ENCODE measurements around the gene STPG3. TPM values are rescaled to one million over a fixed set of nuclear protein-coding genes. Genes with fewer than 3 reads are reported as not detected.
"Not testable (repeated sequence)": the region's sequence is repeated elsewhere in the genome, so short reads cannot be mapped to it uniquely, and the experiment has no call there.

STPG3 gene
- total RNA-seq, 6 experiments from 2014 or later: not detected

- Mint-ChIP-seq H3K27me3 (ENCODE audit: insufficient read depth) (no peaks in the 10 kb centered on the region; the same call in 1 of the 2 replicates), H3K9me3 (no peaks in the 10 kb centered on the region), H3K36me3 (ENCODE audit: low read depth) (no peaks in the 10 kb centered on the region), H3K27ac (peak within 1 kb of the TSS; percentile 76), H3K4me1 (ENCODE audit: low read depth) (peaks cover 13% of the 10 kb centered on the region), H3K4me3 (peak within 1 kb of the TSS; percentile 93)
- peak; percentile 78 for DNase-seq
- peak; percentile 33; the same call in 1 of the 2 replicates for TF ChIP-seq CTCF (IDR thresholded peaks at IDR 0.05)
Observed at GRCh38 chr9:137254624-137255447, 3.8 kb downstream of the STPG3 start, which contains the start of gene NELFB. Gene NELFB (plus strand): TSS chr9:137255327.

GRCh38 chr9:137255448-137256114 lies 4.5 kb downstream of the STPG3 start:
- no peak for TF ChIP-seq CTCF (IDR thresholded peaks at IDR 0.05)
- no peaks in the 10 kb centered on the region for H3K9me3 Mint-ChIP-seq
- H3K27ac Mint-ChIP-seq: peak overlapping the region; percentile 42
- H3K36me3 Mint-ChIP-seq (ENCODE audit: low read depth): no peaks in the 10 kb centered on the region
- DNase-seq: no peak
- peaks cover 13% of the 10 kb centered on the region for H3K4me1 Mint-ChIP-seq (ENCODE audit: low read depth)
- no peaks in the 10 kb centered on the region; the same call in 1 of the 2 replicates for H3K27me3 Mint-ChIP-seq (ENCODE audit: insufficient read depth)
- H3K4me3 Mint-ChIP-seq: peak overlapping the region; percentile 90

GRCh38 chr9:137256362-137256761 lies 5.3 kb downstream of the STPG3 start:
- H3K4me1 Mint-ChIP-seq (ENCODE audit: low read depth): peaks cover 13% of the 10 kb centered on the region
- TF ChIP-seq CTCF (IDR thresholded peaks at IDR 0.05): no peak
- H3K36me3 Mint-ChIP-seq (ENCODE audit: low read depth): no peaks in the 10 kb centered on the region
- H3K27me3 Mint-ChIP-seq (ENCODE audit: insufficient read depth): no peaks in the 10 kb centered on the region; the same call in 1 of the 2 replicates
- no peak for DNase-seq
- H3K9me3 Mint-ChIP-seq: no peaks in the 10 kb centered on the region
- peak overlapping the region; percentile 90 for H3K4me3 Mint-ChIP-seq
- no peak overlapping the region for H3K27ac Mint-ChIP-seq

GRCh38 chr9:137256856-137257255 lies 5.8 kb downstream of the STPG3 start:
- Mint-ChIP-seq H3K36me3 (ENCODE audit: low read depth) (peaks cover 5% of the 10 kb centered on the region; the same call in 1 of the 2 replicates), H3K9me3 (no peaks in the 10 kb centered on the region), H3K4me3 (peak overlapping the region; percentile 90), H3K4me1 (ENCODE audit: low read depth) (peaks cover 17% of the 10 kb centered on the region), H3K27ac (no peak overlapping the region), H3K27me3 (ENCODE audit: insufficient read depth) (no peaks in the 10 kb centered on the region; the same call in 1 of the 2 replicates)
- TF ChIP-seq CTCF (IDR thresholded peaks at IDR 0.05): no peak
- no peak for DNase-seq

- H3K36me3 Mint-ChIP-seq (ENCODE audit: low read depth); H3K4me3 Mint-ChIP-seq; H3K27me3 Mint-ChIP-seq (ENCODE audit: insufficient read depth); H3K4me1 Mint-ChIP-seq (ENCODE audit: low read depth); H3K9me3 Mint-ChIP-seq; H3K27ac Mint-ChIP-seq: not testable (repeated sequence)
- DNase-seq: peak; percentile 40
- peak; percentile 70 for TF ChIP-seq CTCF (IDR thresholded peaks at IDR 0.05)
Observed at GRCh38 chr9:137262173-137262908, 11.3 kb downstream of the STPG3 start.
